Smooth muscle cell (in vitro differentiated cells): ENCODE data around the gene MVP. TPM values are rescaled to one million over a fixed set of nuclear protein-coding genes. Genes with fewer than 3 reads are reported as not detected.
A peak's percentile ranks its signal among the peaks of the same experiment; 100 is the strongest.

ENCODE experiments used
- DNase-seq: peaks from one replicate; lab custom pipeline; 2025; ENCODE audit not compliant: unreplicated experiment; lab: John Stamatoyannopoulos, UW
- H2AFZ ChIP-seq: fragments of 200-600 bp; sonication (generic); 2 replicates; pipeline ENCODE4 v1.6.0; 2016; ENCODE audit warnings: antibody characterized with exemption, low read depth, mild to moderate bottlenecking
- H3F3A ChIP-seq: fragments of 200-600 bp; sonication (generic); 2 replicates; pipeline ENCODE4 v1.6.0; 2017; ENCODE audit warnings: antibody characterized with exemption, low read depth
- H3K27ac ChIP-seq: fragments of 200-600 bp; sonication (generic); 2 replicates; pipeline ENCODE4 v1.5.1; 2016; ENCODE audit warnings: low read depth, mild to moderate bottlenecking
- H3K27me3 ChIP-seq: fragments of 200-600 bp; sonication (generic); 2 replicates; pipeline ENCODE4 v1.6.1; 2016; ENCODE audit warnings: low read depth, mild to moderate bottlenecking
- H3K36me3 ChIP-seq: fragments of 200-600 bp; sonication (generic); 2 replicates; pipeline ENCODE4 v1.5.1; 2016; ENCODE audit warnings: low read depth
- H3K4me1 ChIP-seq: fragments of 200-600 bp; sonication (generic); 2 replicates; pipeline ENCODE4 v1.5.1; 2016; ENCODE audit warnings: low read depth
- H3K4me2 ChIP-seq: fragments of 200-600 bp; sonication (generic); 2 replicates; pipeline ENCODE4 v1.6.0; 2016; ENCODE audit warnings: mild to moderate bottlenecking
- H3K4me3 ChIP-seq: fragments of 200-600 bp; sonication (generic); 2 replicates; pipeline ENCODE4 v1.5.1; 2016; ENCODE audit warnings: mild to moderate bottlenecking
- H3K79me2 ChIP-seq: fragments of 200-600 bp; sonication (generic); 2 replicates; pipeline ENCODE4 v1.6.0; 2016; ENCODE audit warnings: low read depth, mild to moderate bottlenecking
- H3K9ac ChIP-seq: fragments of 200-600 bp; sonication (generic); 2 replicates; pipeline ENCODE4 v1.6.0; 2016; ENCODE audit warnings: low read depth
- H3K9me3 ChIP-seq: fragments of 200-600 bp; sonication (generic); replicated peaks from 2 replicates; pipeline ENCODE4 v1.5.1; 2016; ENCODE audit warnings: low read depth
- H4K20me1 ChIP-seq: fragments of 200-600 bp; sonication (generic); 2 replicates; pipeline ENCODE4 v1.6.0; 2016; ENCODE audit warnings: low read depth
- CTCF ChIP-seq: fragments of 200-600 bp; sonication (generic); IDR thresholded peaks from 2 replicates; pipeline ENCODE4 v1.5.1; 2017; ENCODE audit warnings: borderline replicate concordance, mild to moderate bottlenecking, antibody characterized with exemption; ENCODE audit not compliant: insufficient read depth, poor library complexity, severe bottlenecking
- WGBS: methylation state at CpG from one replicate; pipeline ENCODE4 v1.1.7; 2016; ENCODE audit warnings: low lambda C conversion rate; 5-methylcytosine and 5-hydroxymethylcytosine counted together
- polyA plus RNA-seq: library from polyadenylated mRNA; unstranded; fragments of >200 nt; fragmentation: Nextera tagmentation; extraction: Ambion mirVana; gene quantifications from 2 replicates; pipeline ENCODE4 v1.2.1, GENCODE V29; 2016
- total RNA-seq: library from RNA; depleted of rRNA; stranded (reverse); fragments of >200 nt; gene quantifications from 2 replicates; pipeline ENCODE4 v1.2.3, GENCODE V29; 2014

The MVP gene
- total and polyA plus RNA-seq, 2 experiments from 2014 or later: 47.5 to 110 TPM

GRCh38 chr16:29805232-29806098, 14.8 kb upstream of the MVP start:
- TF ChIP-seq CTCF: no peak
- WGBS: under 1% methylated on average over 38 of the region's 103 CpGs
- Histone ChIP-seq H3F3A (peaks cover 31% of the 10 kb centered on the region), H3K79me2 (peaks cover 19% of the 10 kb centered on the region), H2AFZ (peak overlapping the region; percentile 40), H3K27me3 (no peaks in the 10 kb centered on the region), H3K4me2 (peak overlapping the region; percentile 86), H3K36me3 (no peaks in the 10 kb centered on the region), H3K9ac (peak overlapping the region; percentile 82), H3K27ac (peak overlapping the region; percentile 80), H3K4me3 (peak overlapping the region; percentile 73), H4K20me1 (peaks cover 23% of the 10 kb centered on the region), H3K9me3 (no peaks in the 10 kb centered on the region), H3K4me1 (peaks cover 28% of the 10 kb centered on the region)
- peak; percentile 97 for DNase-seq

GRCh38 chr16:29806099-29806579, 14.1 kb upstream of the MVP start, which contains the start of gene MAZ:
MAZ (plus strand) TSS chr16:29806529; CDS start chr16:29806702, 173 bp downstream.
- Histone ChIP-seq H3K27ac (peak within 1 kb of the TSS; percentile 95), H4K20me1 (peaks cover 28% of the 10 kb centered on the region), H2AFZ (no peak within 1 kb of the TSS), H3K4me2 (peak within 1 kb of the TSS; percentile 87), H3K4me3 (peak within 1 kb of the TSS; percentile 73), H3K4me1 (peaks cover 34% of the 10 kb centered on the region), H3K79me2 (peaks cover 19% of the 10 kb centered on the region), H3K9me3 (no peaks in the 10 kb centered on the region), H3K9ac (peak within 1 kb of the TSS; percentile 63), H3K36me3 (no peaks in the 10 kb centered on the region), H3K27me3 (no peaks in the 10 kb centered on the region), H3F3A (peaks cover 35% of the 10 kb centered on the region)
- TF ChIP-seq CTCF: no peak
- DNase-seq: no peak
- no CpG with 5 or more reads among the region's 67 CpGs for WGBS

- Histone ChIP-seq H3K9me3 (no peaks in the 10 kb centered on the region), H3K36me3 (no peaks in the 10 kb centered on the region), H4K20me1 (peaks cover 28% of the 10 kb centered on the region), H3K4me2 (peak overlapping the region; percentile 87), H3K27me3 (no peaks in the 10 kb centered on the region), H3F3A (peaks cover 35% of the 10 kb centered on the region), H3K79me2 (peaks cover 19% of the 10 kb centered on the region), H3K4me3 (peak overlapping the region; percentile 60), H2AFZ (no peak overlapping the region), H3K9ac (peak overlapping the region; percentile 63), H3K27ac (peak overlapping the region; percentile 95), H3K4me1 (peaks cover 34% of the 10 kb centered on the region)
- no peak for DNase-seq
- no peak for TF ChIP-seq CTCF
- WGBS: 2% methylated on average over 22 of the region's 99 CpGs
These were observed 13.4 kb upstream of the MVP start for GRCh38 chr16:29806641-29807425.
